T-helper 2 cell (primary cell): ENCODE data around the gene LATS1.
"Not testable (repeated sequence)": the region's sequence is repeated elsewhere in the genome, so short reads cannot be mapped to it uniquely, and the experiment has no call there.

Source experiments
- DNase-seq, 5 experiments: peaks; one replicate each; pipeline versions ENCODE4 v3.0.0 to v3.0.0-alpha.2; 2012 to 2022
- total RNA-seq, 2 donors: gene quantifications; one replicate each; lab custom pipeline; 2026; lab: John Stamatoyannopoulos, UW

The LATS1 gene
- total RNA-seq, result 49.9 to 59.7 reads per million in 2 donors

DNA sequence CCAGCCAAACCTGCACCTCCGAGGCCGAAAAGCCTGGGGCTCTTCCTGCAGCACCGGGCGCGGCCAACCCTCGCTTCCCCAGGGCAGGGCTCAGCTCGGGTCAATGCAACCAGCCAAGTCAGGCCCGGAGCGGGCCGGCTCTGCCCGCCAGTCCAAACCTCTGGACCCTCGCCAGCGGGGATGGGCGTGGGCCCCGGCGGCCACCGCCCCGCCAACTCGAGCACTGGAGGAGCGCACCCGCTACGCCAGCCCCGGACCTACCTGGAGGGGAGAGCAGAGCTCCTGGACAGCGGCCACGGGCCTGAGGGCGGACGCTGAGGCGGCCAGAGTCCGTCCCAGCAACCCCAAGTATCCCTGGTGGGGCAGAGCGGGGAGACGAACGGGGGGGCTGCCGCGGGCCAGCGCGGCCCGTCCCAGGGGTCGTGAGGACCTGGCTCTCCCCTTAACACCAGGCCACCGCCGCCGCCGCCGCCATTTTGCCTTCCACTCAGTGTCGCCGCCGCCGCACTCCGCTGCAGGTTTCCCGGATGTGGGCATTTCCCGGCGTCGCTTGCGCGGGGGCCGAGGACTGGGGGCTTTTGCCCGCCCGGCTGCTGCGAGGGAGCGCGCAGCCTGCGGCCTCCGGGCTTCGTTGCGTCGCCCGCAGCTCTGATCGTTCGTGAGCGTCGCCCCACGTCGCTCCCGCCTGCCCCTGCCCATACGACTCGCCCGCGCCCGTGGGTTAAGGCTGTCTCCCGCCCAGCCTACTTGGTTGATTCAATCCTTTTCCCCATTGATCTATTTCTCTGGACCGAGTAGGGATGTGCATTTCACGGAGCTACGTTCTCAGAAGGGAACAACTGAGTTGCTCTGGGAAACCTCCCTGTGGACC lies at the start of gene LATS1:
TSS of gene LATS1 (minus strand) at position 514 of the 871 bp plus-strand sequence. CDS start 15,975 bp downstream, outside the sequence.
- peak; percentile 89 to 96 (median 90) for DNase-seq

DNA sequence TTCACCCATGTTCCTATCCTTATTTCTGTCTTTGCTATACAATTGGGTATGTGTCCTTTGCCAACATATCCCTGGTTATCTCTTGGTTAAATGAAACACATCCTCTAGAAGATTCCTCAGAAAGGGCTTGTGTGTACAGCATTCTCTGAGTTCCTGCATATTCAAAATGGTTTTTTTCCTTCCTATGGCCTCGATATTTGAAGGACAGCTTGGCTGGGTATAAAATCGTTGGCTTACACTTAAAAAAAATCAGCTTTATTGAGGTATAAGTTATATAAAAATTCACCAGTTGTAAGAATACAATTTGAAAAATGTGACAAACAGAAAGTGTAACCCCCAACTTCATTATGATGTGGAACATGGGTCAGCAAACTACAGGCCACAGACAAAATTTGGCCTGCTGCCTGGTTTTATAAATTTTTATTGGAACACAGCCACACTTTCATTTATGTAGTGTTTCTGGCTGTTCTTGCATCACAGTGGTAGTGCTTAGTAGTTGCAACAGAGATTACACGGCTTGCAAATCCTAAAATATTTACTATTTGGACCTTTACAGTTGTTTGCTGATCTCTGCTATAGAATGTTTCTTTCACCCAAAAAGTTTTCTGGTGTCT lies 48.4 kb upstream of the LATS1 start:
- DNase-seq, result no peak

DNA sequence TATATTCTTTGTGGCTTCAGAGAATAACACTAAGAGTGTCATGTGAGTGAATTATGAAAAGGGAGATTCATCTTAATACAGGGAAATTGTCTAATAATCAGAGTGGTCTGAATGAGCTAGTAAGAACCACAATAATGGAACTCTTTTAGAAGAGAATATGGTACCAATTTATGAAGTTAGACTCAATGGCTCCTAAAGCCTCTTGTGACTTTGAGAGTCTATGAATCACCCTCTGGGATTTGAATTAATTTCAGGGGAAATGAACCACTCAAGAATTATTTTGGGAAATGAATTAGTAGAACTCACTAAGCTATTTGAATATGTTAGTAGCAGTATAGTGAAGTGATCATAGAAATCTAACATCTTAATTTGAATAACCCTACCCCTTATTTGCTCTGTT lies 46.0 kb upstream of the LATS1 start:
- no peak for DNase-seq

DNA sequence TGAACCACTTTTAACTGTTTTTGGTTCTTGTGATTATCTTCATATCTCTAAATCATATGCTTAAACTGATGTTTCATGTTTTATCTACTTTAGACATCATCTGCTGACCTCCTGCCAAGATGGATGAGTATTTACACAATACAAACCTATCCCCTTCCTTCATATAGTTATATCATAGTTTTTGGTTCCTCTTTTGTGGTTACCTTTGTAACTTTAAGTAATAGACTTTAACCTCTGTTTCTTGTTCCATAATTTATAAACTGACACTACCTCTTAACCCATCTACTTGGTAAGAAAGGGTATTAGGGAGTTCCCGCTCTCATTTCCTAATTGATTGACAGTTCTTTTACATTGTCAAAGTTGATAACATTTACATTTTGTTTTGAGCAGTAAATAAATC lies 43.5 kb upstream of the LATS1 start:
- no peak for DNase-seq

DNA sequence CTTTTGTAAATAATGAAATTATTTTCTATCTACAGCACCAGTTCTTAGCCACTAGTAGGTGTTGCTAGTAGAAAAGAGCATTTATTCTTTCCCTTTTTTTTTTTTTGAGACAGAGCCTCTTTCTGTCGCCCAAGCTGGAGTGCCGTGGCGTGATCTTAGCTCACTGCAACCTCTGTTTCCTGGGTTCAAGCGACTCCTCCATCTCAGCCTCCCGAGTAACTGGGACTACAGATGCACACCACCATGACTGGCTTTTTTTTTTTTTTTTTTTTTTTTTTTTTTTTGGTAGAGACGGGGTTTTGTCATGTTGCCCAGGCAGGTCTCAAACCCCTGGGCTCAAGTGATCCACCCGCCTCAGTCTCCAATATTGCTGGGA lies 38.3 kb upstream of the LATS1 start:
- no peak for DNase-seq

DNA sequence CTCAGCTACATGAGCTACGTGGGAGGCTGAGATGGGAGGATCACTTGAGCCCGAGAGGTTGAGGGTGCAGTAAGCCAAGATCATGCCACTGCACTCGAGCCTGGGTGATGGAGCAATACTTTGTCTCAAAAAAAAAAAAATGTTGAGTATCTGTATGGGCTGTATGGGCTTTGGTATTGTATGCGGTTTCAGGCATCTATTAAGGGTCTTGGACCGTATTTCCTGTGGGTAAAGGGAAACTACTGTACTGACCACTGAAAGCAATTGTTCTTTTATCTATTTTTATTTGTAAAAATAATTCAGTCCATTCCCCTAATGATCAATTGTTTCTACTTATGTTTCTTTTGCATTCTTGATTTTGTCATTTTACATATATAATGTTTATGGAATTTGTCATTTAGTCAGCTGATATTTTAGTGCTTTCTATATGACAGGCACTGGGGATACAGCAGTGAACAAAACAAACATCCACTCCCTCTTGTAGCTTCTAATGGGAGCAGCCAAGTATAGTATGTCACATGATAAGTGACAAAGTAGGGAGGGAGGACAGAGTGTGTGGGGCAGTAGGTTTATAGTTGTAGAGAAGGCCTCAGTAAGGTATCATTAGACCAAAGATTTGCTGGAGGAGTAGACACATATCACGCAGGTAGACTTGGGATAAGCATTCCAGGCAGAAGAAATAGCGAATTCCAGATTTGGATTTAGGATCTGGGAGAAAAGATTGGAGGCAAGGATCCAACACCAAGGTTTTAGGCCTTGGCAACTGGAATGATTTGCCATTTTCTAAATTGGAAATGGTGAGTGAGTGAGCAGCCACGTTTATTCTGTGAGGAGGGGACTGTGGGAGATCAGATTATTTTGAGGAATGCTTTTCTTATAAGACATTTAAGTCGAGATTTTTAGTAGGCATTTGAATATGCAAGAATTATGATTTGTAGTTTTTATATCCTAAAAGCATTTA lies 37.7 kb upstream of the LATS1 start:
- DNase-seq, result no peak

DNA sequence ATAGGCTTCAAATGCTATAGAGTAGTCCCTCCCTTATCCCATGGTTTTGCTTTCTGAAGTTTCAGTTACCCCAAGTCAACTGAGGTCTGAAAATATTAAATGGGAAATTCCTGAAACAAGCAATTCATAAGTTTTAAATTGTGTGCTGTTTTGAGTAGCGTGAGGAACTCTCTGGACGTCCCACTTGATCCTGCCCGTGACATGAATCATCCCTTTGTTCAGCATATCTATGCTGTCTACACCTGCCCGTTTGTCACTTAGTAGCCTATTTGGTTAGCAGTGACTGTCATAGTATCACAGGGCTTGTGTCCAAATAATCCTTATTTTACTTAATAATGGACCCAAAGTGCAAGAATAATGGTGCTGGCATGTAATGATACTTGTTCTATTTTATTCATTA lies 36.6 kb upstream of the LATS1 start:
- DNase-seq, result no peak

DNA sequence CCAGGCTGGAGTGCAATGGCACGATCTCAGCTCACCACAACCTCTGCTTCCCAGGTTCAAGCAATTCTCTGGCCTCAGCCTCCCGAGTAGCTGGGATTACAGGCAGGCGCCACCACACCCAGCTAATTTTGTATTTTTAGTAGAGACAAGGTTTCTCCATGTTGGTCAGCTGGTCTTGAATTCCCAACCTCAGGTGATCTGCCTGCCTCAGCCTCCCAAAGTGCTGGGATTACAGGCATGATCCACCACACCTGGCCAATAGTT lies 35.4 kb upstream of the LATS1 start:
- DNase-seq, result not testable (repeated sequence)

DNA sequence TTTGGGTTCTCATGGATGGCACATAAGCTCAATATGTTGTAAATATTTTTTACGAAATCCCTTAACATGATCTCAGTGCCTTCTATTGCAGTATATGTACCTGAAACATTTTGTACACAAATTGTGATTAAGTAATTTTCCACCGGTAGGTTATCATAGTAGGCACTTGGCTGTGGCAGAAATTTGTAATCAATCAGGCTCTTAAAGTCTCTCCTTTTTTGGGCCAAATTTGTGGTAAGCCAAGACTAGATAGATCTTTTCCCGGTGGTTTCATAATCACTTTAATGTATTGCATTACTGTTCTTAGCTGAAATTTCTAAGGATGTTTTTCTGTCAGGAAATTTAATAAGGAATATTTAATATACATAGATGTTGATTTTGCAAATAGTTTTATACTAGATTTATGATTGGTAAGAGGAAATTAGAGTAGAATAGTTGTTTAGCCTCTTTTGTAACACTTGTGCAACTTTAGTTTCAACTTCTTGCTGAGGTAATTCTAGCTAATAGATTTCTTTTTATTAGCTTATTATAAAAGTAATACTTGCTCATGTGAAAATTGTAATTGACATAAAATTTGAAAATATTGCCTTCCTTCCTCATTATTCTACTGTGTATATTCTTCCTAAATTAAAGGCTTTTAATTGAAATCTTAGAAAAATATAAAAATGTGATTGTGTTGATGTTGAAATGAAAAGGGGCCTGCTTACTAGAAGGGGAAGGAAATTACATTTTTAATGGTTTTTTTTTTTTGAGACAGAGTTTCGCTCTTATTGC lies 34.9 kb upstream of the LATS1 start:
- no peak for DNase-seq

DNA sequence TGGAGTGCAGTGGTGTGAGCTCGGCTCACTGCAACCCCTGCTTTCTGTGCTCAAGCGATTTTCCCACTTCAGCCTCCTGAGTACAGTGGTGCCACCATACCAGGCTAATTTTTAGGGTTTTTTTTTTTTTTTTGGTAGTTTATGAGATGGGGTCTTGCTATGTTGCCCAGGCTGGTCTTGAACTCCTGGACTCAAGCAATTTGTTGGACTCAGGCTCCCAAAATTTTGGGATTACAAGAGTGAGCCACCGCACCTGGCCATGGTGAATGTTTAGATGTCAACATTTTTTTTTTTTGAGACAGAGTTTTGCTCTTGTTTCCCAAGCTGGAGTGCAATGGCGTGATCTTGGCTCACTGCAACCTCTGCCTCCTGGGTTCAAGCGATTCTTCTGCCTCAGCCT lies 34.0 kb upstream of the LATS1 start:
- DNase-seq, result not testable (repeated sequence)

DNA sequence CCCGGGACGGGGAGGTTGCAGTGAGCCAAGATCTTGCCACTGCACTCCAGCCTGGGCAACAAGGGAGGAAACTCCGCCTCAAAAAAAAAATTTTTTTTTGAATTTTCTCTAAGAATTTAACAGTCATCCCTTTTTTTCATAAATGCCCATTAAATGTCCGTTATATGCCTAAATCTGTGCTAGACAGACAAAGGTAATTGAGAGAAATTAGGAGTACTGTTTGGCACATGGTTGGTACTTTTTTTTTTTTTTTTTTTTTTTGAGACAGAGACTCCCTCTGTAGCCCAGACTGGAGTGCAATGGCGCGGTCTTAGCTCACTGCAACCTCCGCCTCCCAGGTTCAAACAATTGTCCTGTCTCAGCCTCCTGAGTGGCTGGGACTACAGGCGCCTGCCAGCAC lies 33.3 kb upstream of the LATS1 start:
- no peak for DNase-seq

DNA sequence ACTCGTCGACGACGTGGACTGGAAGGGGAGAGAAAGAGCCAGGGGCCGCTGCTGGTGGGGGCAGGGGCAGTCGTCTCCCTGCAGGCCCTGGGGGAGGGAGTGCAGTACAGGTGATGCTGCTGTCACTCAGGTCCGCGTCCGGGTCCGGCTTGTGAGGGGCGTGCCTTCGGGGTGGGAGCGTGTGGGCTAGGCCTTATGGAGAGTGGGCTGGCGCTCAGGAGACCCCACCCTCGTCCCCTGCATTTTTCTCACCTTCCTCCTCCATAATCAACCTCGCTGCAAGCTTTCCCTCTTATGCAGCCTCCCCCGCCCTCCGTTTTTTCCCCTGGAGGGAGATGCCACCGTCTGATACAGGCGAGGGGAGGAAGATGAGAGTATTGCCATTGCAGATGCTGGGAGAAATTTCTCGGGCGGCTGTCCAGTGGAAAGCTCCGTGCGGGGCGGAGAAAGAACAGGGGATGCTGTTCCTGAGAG lies 32.3 kb upstream of the LATS1 start:
- DNase-seq, result peak in 4 of 5 experiments; percentile 19 to 75 (median 36)

DNA sequence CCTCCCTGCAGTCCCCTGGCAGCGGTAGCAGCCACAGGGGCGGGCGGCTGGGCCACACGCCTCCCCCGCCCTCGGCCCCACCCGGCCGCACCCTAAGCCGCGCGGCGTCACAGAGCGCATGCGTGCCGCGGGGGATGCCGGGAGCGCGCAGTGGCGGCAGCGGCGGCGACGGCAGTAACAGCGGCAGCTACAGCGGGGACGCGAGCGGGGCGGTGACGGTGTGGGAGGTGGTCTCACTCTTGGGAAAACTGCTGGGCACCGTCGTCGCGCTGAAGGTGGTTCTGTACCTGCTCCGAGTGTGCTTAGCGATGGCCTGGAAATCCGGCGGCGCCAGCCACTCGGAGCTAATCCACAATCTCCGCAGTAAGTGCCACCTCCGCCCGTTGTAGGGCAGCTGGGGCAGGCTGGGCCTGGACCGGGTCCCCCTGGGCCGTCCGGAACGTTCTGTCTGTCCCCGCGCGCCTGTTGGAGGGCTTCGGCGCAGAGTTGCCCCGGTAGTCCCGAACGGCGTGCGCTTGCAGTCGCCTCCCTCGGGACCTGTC lies 31.8 kb upstream of the LATS1 start, which contains the start of gene PCMT1:
TSS of gene PCMT1 (plus strand) at position 148 of the 542 bp plus-strand sequence. CDS start at position 309, 161 bp downstream.
- peak; percentile 84 to 95 (median 88) for DNase-seq

DNA sequence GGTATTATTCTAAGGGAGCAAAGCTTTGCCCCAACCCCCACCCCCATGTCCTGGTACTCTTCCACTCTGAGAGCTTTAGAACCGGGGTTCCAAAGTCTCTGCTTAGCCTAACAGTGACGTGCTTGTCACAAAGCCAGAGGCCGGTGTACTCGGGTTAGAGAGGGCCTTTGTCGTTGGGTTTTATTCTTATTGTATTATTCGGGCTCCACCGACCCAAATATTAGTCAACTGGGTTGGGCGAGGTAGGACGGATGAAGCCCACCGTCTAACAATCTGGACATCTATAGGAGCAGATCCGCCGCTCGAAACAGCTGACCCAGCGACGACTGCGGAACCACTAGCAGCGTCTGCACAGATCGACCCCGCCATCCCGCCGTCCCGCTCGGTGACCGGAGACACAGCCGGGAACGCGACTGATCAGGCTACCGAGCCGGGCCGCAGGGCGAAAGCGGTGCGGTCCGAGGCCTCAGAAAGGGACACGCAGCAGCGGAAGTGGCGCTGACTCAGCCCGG lies 31.2 kb upstream of the LATS1 start:
- not testable (repeated sequence) for DNase-seq

DNA sequence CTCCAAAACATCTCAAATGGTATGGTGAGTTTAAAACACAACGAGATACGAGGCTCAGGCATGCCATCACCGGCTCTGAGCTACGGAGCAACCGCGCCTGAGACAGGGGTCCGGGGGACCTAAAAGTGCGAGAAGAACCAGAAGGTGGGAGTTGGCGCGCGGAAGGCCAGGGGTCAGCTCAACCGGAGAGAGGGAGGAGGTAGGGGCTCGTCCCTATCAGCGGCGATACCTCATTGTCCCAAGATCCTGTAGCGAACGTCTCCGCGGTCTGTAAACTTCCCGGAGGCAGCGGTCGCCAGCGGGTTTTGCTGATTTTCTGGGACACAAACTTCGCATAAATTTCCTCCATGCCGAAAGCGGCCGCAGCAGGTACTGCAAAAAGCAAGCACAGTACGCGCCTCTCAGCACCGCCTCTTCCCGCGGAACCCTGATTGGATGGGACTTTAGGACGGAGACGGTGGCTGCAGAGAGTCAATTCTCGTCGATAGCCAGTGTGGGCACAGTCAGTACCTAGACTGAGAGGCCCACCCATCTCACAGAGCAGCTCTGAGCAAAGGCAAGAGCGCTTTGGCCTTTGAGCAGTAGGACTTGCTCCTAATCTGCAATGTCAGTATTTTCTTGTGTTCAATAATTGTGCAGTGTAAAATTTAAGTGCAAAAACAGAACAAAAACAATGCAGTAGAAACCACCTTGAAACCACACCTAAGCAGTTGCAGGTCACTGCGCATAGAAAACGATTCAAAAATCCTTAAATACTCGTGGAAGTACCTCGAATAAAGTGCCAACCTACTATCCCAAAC lies 28.4 kb upstream of the LATS1 start, which contains the start of gene NUP43:
TSS of gene NUP43 (minus strand) at position 383 of the 800 bp plus-strand sequence. CDS start at position 349, 34 bp downstream.
- DNase-seq, result peak; percentile 65 to 98 (median 87)

DNA sequence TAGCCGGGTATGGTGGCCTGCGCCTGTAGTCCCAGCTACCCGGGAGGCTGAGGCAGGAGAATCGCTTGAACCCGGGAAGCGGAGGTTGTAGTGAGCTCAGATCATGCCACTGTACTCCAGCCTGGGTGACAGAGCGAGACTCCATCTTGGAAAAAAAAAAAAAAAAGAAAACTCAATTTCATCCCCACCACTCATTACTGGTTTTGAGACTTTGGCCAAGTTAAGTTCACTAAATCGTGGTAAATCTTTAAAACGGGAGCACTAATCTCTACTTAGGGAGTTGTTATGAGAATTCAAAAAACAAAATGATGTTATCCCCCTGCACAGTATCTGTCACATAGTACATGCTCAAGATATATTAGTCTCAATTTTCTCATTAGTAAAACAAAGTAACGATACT lies 27.4 kb upstream of the LATS1 start:
- not testable (repeated sequence) for DNase-seq

DNA sequence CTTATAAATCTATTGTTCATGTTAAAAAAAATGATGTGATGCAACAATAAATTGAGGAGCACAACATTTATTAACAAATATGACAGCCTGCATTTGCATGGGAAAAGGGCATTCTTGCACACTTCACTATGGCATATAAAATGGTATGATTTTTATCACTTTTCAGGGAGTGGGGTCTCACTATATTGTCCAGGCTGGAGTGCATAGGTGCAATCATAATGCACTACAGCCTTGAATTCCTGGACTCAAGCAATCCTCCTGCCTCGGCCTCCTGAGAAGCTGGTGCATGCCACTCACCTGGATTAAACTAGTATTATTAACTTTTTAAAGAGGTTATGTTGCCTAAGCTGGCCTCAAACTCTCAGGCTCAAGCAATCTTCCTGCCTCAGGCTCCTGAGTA lies 17.0 kb upstream of the LATS1 start:
- no peak for DNase-seq

DNA sequence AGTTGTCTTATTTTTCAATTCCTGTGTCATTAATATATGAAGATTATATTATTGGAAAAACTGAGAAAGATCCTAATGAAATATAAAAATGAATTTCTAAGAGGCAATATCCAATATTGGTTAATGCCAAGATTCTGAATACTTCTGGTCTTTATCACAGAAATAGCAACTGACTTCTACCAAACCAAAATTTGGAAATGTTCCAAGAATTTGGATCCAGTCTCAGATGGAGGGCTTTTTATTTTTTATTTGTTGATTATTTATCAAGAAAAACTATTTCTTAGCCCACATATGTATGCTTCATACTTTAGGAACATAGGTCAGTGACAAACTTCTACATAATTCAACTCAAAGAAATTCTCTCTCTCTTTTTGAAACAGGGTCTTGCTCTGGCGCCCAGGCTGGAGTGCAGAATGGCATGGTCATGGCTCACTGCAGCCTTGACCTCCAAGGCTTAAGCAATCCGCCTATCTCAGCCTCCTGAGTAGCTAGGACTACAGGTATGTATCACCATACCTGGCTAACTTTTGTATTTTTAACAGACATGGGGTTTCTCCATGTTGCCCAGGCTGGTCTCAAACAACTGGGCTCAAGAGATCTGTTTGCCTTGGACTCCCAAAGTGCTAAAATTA lies 15.3 kb upstream of the LATS1 start:
- DNase-seq, result no peak

DNA sequence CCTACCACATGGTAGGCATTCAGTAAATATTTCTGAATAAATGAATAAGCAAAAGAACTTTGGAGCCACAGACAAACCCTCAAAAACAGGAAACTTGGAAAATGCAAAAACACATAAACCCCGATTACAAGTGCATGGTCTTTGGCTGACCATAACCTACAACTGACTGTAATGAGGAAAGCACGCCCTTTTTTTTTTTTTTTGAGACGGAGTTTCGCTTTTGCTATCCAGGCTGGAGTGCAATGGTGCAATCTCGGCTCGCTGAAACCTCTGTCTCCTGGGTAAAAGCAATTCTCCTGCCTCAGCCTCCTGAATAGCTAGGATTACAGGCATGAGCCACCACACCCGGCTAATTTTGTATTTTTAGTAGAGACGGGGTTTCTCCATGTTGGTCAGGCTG lies 11.9 kb upstream of the LATS1 start:
- DNase-seq, result no peak
